B cell (primary cell): ENCODE data around the gene DDX20.

Experiments used
- EZH2 ChIP-seq: IDR thresholded peaks from 2 replicates; pipeline ENCODE4 v1.6.1; 2012; ENCODE audit warnings: borderline replicate concordance, low read depth, mild to moderate bottlenecking, moderate library complexity, low read length; ENCODE audit not compliant: insufficient read depth, poor library complexity, severe bottlenecking
- TF ChIP-seq, protein P1 (sequence below): fragments of 200-600 bp; IDR thresholded peaks from one replicate; pipeline ENCODE4 v1.8.0; 2022; ENCODE audit warnings: antibody characterized with exemption, mild to moderate bottlenecking

DNA sequence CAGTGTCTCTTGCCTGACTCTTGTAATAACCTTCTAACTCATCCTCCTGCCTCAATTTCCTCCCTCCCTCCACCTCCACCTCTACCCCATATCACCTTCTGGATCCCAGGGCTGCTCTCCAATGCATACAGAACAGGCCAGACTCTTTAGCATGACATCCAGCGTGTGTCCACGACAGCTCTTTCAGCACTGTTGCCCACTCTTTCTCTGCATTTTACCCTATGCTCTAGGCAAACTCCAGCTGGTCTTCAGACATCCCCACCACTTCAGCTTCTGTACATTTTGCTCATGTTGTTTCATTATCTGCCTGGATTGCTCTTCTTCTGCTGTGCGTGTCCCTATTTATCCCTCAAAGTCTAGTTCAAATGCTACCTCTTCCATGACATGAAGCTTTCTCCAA lies 21.3 kb upstream of the DDX20 start:
- TF ChIP-seq, protein P1, sequence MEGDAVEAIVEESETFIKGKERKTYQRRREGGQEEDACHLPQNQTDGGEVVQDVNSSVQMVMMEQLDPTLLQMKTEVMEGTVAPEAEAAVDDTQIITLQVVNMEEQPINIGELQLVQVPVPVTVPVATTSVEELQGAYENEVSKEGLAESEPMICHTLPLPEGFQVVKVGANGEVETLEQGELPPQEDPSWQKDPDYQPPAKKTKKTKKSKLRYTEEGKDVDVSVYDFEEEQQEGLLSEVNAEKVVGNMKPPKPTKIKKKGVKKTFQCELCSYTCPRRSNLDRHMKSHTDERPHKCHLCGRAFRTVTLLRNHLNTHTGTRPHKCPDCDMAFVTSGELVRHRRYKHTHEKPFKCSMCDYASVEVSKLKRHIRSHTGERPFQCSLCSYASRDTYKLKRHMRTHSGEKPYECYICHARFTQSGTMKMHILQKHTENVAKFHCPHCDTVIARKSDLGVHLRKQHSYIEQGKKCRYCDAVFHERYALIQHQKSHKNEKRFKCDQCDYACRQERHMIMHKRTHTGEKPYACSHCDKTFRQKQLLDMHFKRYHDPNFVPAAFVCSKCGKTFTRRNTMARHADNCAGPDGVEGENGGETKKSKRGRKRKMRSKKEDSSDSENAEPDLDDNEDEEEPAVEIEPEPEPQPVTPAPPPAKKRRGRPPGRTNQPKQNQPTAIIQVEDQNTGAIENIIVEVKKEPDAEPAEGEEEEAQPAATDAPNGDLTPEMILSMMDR, result no peak
- TF ChIP-seq EZH2, result no peak
